22Rv1 (cell line): ENCODE measurements around the gene PLAAT2.

Experiments
- CTCF ChIP-seq: fragments of 450-650 bp; IDR thresholded peaks from 2 replicates; pipeline ENCODE4 v1.5.1; 2017; ENCODE audit warnings: mild to moderate bottlenecking
- ZFX ChIP-seq: fragments of 450-650 bp; IDR thresholded peaks from 2 replicates; pipeline ENCODE4 v1.6.1; 2017; ENCODE audit warnings: antibody characterized with exemption, borderline replicate concordance

GRCh38 chr11:63583357-63583677 lies 20.1 kb upstream of the PLAAT2 start:
- TF ChIP-seq CTCF (no peak), ZFX (no peak)
